Activated T-helper 2 cell treated with anti-CD3 and anti-CD28 coated beads, Interferon-gamma antibody, Interleukin-2, Interleukin-4, amounts not matched to agents 10 μg/mL and 5 μg/mL and 100 μg/mL, durations not matched to agents 14 hours and 24 hours and 36 hours (primary cell): ENCODE results near the gene CSAG2. TPM values are rescaled to one million over a fixed set of nuclear protein-coding genes. Genes with fewer than 3 reads are reported as not detected.
"Not testable (repeated sequence)": the region's sequence is repeated elsewhere in the genome, so short reads cannot be mapped to it uniquely, and the experiment has no call there.

ENCODE experiments used
- DNase-seq: peaks from one replicate; pipeline ENCODE4 v3.0.0; 2021; ENCODE audit warnings: low spot score
- H3K27ac Mint-ChIP-seq: one replicate; pipeline ENCODE4 v1.8.0; 2021; ENCODE audit warnings: mixed read lengths
- H3K27me3 Mint-ChIP-seq: one replicate; pipeline ENCODE4 v1.8.0; 2021; ENCODE audit warnings: low read depth, mixed read lengths
- H3K36me3 Mint-ChIP-seq: one replicate; pipeline ENCODE4 v1.8.0; 2021; ENCODE audit warnings: low read depth, mixed read lengths
- H3K4me1 Mint-ChIP-seq: one replicate; pipeline ENCODE4 v1.8.0; 2021; ENCODE audit warnings: low read depth, mixed read lengths
- H3K4me3 Mint-ChIP-seq: one replicate; pipeline ENCODE4 v1.8.0; 2021; ENCODE audit warnings: low read depth, mild to moderate bottlenecking, moderate library complexity, mixed read lengths
- H3K9me3 Mint-ChIP-seq: one replicate; pipeline ENCODE4 v1.8.0; 2021; ENCODE audit warnings: mixed read lengths
- intact Hi-C: fragments of 100-400 bp; cut with micrococcal nuclease; formaldehyde crosslinking; loops from one replicate; pipeline ENCODE4 v1.15.1; 2023
- total RNA-seq: library from RNA; stranded (reverse); gene quantifications from 2 replicates; pipeline ENCODE4 v1.2.3, GENCODE V29; 2022

The CSAG2 gene
- not detected in 2 replicates for total RNA-seq

GRCh38 chrX:152709173-152709572, at the start of gene CSAG2:
TSS of gene CSAG2 (minus strand) at chrX:152709273. CDS start at chrX:152709112, 161 bp downstream.
- H3K27ac Mint-ChIP-seq, H3K27me3 Mint-ChIP-seq, DNase-seq, H3K4me3 Mint-ChIP-seq, H3K4me1 Mint-ChIP-seq, intact Hi-C loops, H3K36me3 Mint-ChIP-seq, H3K9me3 Mint-ChIP-seq: not testable (repeated sequence)

GRCh38 chrX:152754871-152755270, 45.8 kb upstream of the CSAG2 start:
- DNase-seq, H3K36me3 Mint-ChIP-seq, H3K9me3 Mint-ChIP-seq, intact Hi-C loops, H3K27ac Mint-ChIP-seq, H3K4me1 Mint-ChIP-seq, H3K4me3 Mint-ChIP-seq, H3K27me3 Mint-ChIP-seq: not testable (repeated sequence)

GRCh38 chrX:152753686-152754650, 44.9 kb upstream of the CSAG2 start, which contains the start of gene MAGEA2:
TSS of gene MAGEA2 (minus strand) at chrX:152753842. CDS start at chrX:152751363, 2,479 bp downstream.
- H3K36me3 Mint-ChIP-seq, H3K27me3 Mint-ChIP-seq, H3K9me3 Mint-ChIP-seq, H3K27ac Mint-ChIP-seq, intact Hi-C loops, DNase-seq, H3K4me1 Mint-ChIP-seq, H3K4me3 Mint-ChIP-seq: not testable (repeated sequence)

- Mint-ChIP-seq H3K4me1 (no peaks in the 10 kb centered on the region), H3K9me3 (no peaks in the 10 kb centered on the region), H3K27me3 (no peaks in the 10 kb centered on the region), H3K27ac (no peak overlapping the region), H3K36me3 (no peaks in the 10 kb centered on the region), H3K4me3 (no peak overlapping the region)
- no peak for DNase-seq
- intact Hi-C loops, result no loop called here
Measured at GRCh38 chrX:152738560-152738959, 29.5 kb upstream of the CSAG2 start.

- H3K27ac Mint-ChIP-seq, H3K36me3 Mint-ChIP-seq, DNase-seq, H3K4me1 Mint-ChIP-seq, intact Hi-C loops, H3K27me3 Mint-ChIP-seq, H3K4me3 Mint-ChIP-seq, H3K9me3 Mint-ChIP-seq: not testable (repeated sequence)
Measured at GRCh38 chrX:152736528-152736927, 27.5 kb upstream of the CSAG2 start.

GRCh38 chrX:152735860-152736511, 26.9 kb upstream of the CSAG2 start:
- no peaks in the 10 kb centered on the region for H3K36me3 Mint-ChIP-seq
- intact Hi-C loops, result no loop called here
- no peak overlapping the region for H3K27ac Mint-ChIP-seq
- H3K27me3 Mint-ChIP-seq, result no peaks in the 10 kb centered on the region
- no peaks in the 10 kb centered on the region for H3K9me3 Mint-ChIP-seq
- no peak for DNase-seq
- no peaks in the 10 kb centered on the region for H3K4me1 Mint-ChIP-seq
- no peak overlapping the region for H3K4me3 Mint-ChIP-seq

GRCh38 chrX:152735101-152735500, 26.0 kb upstream of the CSAG2 start:
- no peaks in the 10 kb centered on the region for H3K27me3 Mint-ChIP-seq
- H3K27ac Mint-ChIP-seq, result no peak overlapping the region
- DNase-seq, result no peak
- intact Hi-C loops, result no loop called here
- no peak overlapping the region for H3K4me3 Mint-ChIP-seq
- no peaks in the 10 kb centered on the region for H3K36me3 Mint-ChIP-seq
- H3K9me3 Mint-ChIP-seq, result no peaks in the 10 kb centered on the region
- no peaks in the 10 kb centered on the region for H3K4me1 Mint-ChIP-seq

- H3K27me3 Mint-ChIP-seq, H3K4me3 Mint-ChIP-seq, H3K9me3 Mint-ChIP-seq, intact Hi-C loops, DNase-seq, H3K4me1 Mint-ChIP-seq, H3K27ac Mint-ChIP-seq, H3K36me3 Mint-ChIP-seq: not testable (repeated sequence)
Measured at GRCh38 chrX:152734143-152734858, 25.2 kb upstream of the CSAG2 start.

GRCh38 chrX:152733261-152733975, 24.3 kb upstream of the CSAG2 start, which contains the start of the genes CSAG1 and MAGEA12:
TSS of gene CSAG1 (minus strand) at chrX:152733721. CDS start at chrX:152732460, 1,261 bp downstream.
TSS of gene MAGEA12 (plus strand) at chrX:152733757. CDS start at chrX:152736162, 2,405 bp downstream.
- no peak for DNase-seq
- H3K4me3 Mint-ChIP-seq, result no peak within 1 kb of the TSS
- H3K27ac Mint-ChIP-seq, result no peak within 1 kb of the TSS
- no peaks in the 10 kb centered on the region for H3K36me3 Mint-ChIP-seq
- H3K4me1 Mint-ChIP-seq, result no peaks in the 10 kb centered on the region
- intact Hi-C loops, result no loop called here
- no peaks in the 10 kb centered on the region for H3K9me3 Mint-ChIP-seq
- H3K27me3 Mint-ChIP-seq, result no peaks in the 10 kb centered on the region

- Mint-ChIP-seq H3K27me3 (no peaks in the 10 kb centered on the region), H3K4me1 (no peaks in the 10 kb centered on the region), H3K27ac (no peak overlapping the region), H3K9me3 (no peaks in the 10 kb centered on the region), H3K4me3 (no peak overlapping the region), H3K36me3 (no peaks in the 10 kb centered on the region)
- DNase-seq, result no peak
- intact Hi-C loops, result no loop called here
Measured at GRCh38 chrX:152725409-152725808, 16.3 kb upstream of the CSAG2 start.

GRCh38 chrX:152713815-152714787, 5.0 kb upstream of the CSAG2 start, which contains the start of gene MAGEA2B:
TSS of gene MAGEA2B (plus strand) at chrX:152714628. CDS start at chrX:152717107, 2,479 bp downstream.
- H3K27ac Mint-ChIP-seq, H3K4me3 Mint-ChIP-seq, DNase-seq, H3K27me3 Mint-ChIP-seq, H3K4me1 Mint-ChIP-seq, H3K9me3 Mint-ChIP-seq, intact Hi-C loops, H3K36me3 Mint-ChIP-seq: not testable (repeated sequence)
